GM06990 (cell line): ENCODE measurements around the gene TBC1D17.

Source experiments
- DNase-seq: peaks from one replicate; pipeline ENCODE4 v3.0.0-alpha.2; 2011; ENCODE audit not compliant: insufficient read length; ENCODE audit errors: extremely low read depth
- H3K27me3 ChIP-seq: replicated peaks from 2 replicates; pipeline ENCODE4 v1.6.0; 2011; ENCODE audit warnings: low read length; ENCODE audit not compliant: control insufficient read depth, insufficient read depth
- H3K36me3 ChIP-seq: 2 replicates; pipeline ENCODE4 v1.5.1; 2011; ENCODE audit warnings: low read length; ENCODE audit not compliant: control insufficient read depth, insufficient read depth
- H3K4me3 ChIP-seq: replicated peaks from 2 replicates; pipeline ENCODE4 v1.5.1; 2011; ENCODE audit warnings: low read depth, mild to moderate bottlenecking, control low read depth, low read length
- TF ChIP-seq, protein P1 (sequence below): IDR thresholded peaks from 2 replicates; pipeline ENCODE4 v1.5.1; 2011; ENCODE audit warnings: low read length, control low read depth, mild to moderate bottlenecking, inconsistent platforms; ENCODE audit not compliant: insufficient read depth, poor library complexity, severe bottlenecking

Gene TBC1D17

DNA sequence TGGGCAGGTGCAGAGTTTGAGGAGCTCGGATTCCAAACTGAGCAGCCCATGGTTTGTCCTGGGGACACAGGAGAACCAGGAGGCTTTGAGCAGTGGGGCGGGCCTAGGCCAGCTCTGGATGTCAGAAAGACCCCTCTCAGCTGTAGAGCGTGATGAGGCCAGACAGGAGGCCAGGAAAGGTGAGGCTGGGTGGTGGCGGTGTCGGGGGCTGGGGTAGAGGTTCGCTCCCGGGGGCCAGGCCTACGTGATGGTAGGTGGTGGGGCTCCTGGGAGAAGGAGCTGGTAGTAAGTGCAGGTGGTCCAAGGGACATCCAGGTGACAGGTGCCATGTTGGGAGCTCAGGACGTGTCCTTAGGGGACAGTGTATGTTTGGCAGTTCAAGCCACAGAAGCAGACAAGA is 40.1 kb upstream of the TBC1D17 start:
- TF ChIP-seq, protein P1, sequence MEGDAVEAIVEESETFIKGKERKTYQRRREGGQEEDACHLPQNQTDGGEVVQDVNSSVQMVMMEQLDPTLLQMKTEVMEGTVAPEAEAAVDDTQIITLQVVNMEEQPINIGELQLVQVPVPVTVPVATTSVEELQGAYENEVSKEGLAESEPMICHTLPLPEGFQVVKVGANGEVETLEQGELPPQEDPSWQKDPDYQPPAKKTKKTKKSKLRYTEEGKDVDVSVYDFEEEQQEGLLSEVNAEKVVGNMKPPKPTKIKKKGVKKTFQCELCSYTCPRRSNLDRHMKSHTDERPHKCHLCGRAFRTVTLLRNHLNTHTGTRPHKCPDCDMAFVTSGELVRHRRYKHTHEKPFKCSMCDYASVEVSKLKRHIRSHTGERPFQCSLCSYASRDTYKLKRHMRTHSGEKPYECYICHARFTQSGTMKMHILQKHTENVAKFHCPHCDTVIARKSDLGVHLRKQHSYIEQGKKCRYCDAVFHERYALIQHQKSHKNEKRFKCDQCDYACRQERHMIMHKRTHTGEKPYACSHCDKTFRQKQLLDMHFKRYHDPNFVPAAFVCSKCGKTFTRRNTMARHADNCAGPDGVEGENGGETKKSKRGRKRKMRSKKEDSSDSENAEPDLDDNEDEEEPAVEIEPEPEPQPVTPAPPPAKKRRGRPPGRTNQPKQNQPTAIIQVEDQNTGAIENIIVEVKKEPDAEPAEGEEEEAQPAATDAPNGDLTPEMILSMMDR, result no peak
- Histone ChIP-seq H3K4me3 (no peak overlapping the region), H3K36me3 (peaks cover 43% of the 10 kb centered on the region), H3K27me3 (no peaks in the 10 kb centered on the region)
- no peak for DNase-seq

DNA sequence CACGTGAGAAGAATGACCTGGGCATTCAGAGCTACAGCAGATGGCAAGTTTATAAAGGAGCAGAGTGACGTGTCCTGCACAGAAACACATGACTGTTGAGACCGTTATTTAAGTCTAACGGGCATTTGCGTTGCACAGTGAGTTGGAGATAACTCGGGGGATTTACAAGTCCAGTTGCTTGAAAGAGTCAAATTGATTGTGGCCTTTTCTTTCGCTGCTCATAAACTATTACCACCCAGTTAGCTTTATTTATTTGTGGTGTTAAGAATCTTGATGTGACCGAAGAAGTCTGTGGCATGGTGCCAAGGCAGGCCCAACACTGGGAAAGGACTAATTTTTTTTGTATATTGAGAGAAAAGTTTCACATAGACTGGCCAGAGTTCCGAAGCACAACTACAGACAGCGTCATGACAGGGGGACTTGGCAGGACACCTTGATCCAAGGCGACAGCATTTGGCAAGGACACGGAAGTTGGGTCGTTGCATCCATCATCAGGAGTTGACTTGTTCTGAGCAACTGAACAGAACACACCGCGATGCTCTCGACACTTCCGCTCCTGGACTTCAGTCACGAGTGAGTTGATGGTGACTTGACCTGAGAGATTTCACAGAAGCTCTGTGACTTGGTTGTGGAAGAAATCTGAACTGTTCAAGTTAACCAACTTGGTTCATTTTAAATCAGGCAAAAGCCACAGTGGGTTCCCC is 38.5 kb upstream of the TBC1D17 start:
- Histone ChIP-seq H3K27me3 (no peaks in the 10 kb centered on the region), H3K4me3 (no peak overlapping the region), H3K36me3 (peaks cover 32% of the 10 kb centered on the region)
- TF ChIP-seq, protein P1, result no peak
- no peak for DNase-seq

DNA sequence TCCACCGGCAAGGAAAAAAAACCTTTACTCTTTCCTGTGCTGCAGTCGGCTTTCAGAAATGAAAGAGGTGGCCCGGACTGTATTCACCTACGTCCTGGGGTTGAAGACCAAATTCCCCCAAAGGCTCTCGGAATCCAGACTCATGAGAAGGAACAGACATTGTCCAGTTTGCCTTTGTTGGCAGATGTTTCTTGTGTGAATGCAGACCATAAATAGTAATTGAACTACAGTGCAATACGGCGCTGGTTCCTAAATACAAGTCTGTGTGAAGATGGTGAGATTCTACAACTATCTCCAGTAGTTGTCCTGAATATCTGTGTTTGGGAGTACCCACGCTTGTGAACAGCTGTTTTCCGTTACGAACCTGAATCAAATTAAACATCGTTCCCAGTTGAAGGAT is 37.8 kb upstream of the TBC1D17 start:
- H3K36me3 ChIP-seq, result peaks cover 29% of the 10 kb centered on the region
- no peaks in the 10 kb centered on the region for H3K27me3 ChIP-seq
- DNase-seq, result no peak
- H3K4me3 ChIP-seq, result no peak overlapping the region
- TF ChIP-seq, protein P1, result no peak

DNA sequence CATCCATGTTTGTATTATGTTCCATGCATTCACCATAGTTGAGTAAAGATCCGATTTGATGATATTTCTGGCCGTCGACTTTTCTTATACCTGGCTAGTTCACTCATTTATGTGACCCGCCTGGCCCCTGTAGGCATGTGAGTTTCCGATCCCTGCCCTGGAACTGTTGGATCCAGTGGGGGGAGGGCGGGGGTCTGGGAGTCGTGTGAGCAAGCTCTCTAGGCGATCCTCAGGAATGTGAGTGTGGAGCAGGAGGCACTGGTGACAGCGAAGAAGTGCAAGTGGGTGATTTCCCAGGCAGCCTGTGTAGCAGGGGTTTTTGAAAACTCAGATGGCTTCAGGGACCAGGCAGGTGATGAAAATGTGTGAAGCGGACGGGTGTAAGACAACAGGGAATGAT is 37.2 kb upstream of the TBC1D17 start:
- Histone ChIP-seq H3K4me3 (no peak overlapping the region), H3K27me3 (no peaks in the 10 kb centered on the region), H3K36me3 (peaks cover 23% of the 10 kb centered on the region)
- DNase-seq, result no peak
- TF ChIP-seq, protein P1, result no peak

DNA sequence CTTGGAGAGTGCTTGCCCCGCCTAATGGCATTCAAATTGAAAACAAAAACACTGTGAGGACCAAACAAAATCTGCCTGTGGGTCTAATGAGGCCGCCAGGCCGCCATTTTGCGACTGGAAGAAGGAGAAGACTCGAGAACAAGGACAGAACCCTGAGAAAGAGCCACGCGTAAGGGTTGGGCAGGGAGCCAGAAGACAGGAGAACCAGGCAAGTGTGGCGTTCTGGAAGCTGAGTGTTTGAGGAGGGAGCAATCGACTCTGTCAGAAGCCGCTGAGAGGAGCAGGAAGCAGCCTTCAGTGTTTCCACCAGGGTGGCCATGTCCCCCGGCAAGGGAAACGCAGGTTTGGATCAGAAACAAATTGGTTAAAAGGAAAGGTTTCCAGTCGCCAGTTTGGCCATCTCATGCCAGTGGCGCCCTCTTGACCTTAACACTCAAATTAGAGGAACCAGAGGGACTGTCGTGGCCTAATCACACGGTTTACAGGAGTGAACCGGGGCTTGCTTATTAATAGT is 36.7 kb upstream of the TBC1D17 start:
- DNase-seq, result no peak
- Histone ChIP-seq H3K36me3 (peaks cover 21% of the 10 kb centered on the region), H3K4me3 (no peak overlapping the region), H3K27me3 (no peaks in the 10 kb centered on the region)
- TF ChIP-seq, protein P1, result no peak
